ENCODE results near the gene VCAM1.

VCAM1 gene

GRCh38 chr1:100713626-100714025 is 5.9 kb upstream of the VCAM1 start:
- no peak overlapping the region for H3K9ac ChIP-seq
- no peak overlapping the region for H3K4me3 ChIP-seq (IDR thresholded peaks at IDR 0.05; ENCODE audit: insufficient read depth, low read depth, low read length)
- no peak overlapping the region for H2AFZ ChIP-seq (ENCODE audit: low read depth)
- H3K79me2 ChIP-seq (ENCODE audit: insufficient read depth, low read depth), result no peaks in the 10 kb centered on the region
- H3K4me2 ChIP-seq, result no peak overlapping the region
- H4K20me1 ChIP-seq (ENCODE audit: insufficient read depth), result no peaks in the 10 kb centered on the region
- no peak overlapping the region for H3K27ac ChIP-seq
- H3K4me1 ChIP-seq (ENCODE audit: low read depth, poor library complexity, severe bottlenecking), result no peaks in the 10 kb centered on the region
- no peak for TF ChIP-seq CTCF (conservative IDR thresholded peaks at IDR 0.05; ENCODE audit: low read depth, low read length)
- no peaks in the 10 kb centered on the region for H3K27me3 ChIP-seq (ENCODE audit: insufficient read depth, low read depth)
- no peaks in the 10 kb centered on the region for H3K36me3 ChIP-seq (ENCODE audit: insufficient read depth)

GRCh38 chr1:100714599-100714998 is 4.9 kb upstream of the VCAM1 start:
- H4K20me1 ChIP-seq (ENCODE audit: insufficient read depth), result no peaks in the 10 kb centered on the region
- H3K4me2 ChIP-seq, result no peak overlapping the region
- no peaks in the 10 kb centered on the region for H3K4me1 ChIP-seq (ENCODE audit: low read depth, poor library complexity, severe bottlenecking)
- TF ChIP-seq CTCF (conservative IDR thresholded peaks at IDR 0.05; ENCODE audit: low read depth, low read length), result no peak
- no peak overlapping the region for H3K4me3 ChIP-seq (IDR thresholded peaks at IDR 0.05; ENCODE audit: insufficient read depth, low read depth, low read length)
- no peaks in the 10 kb centered on the region for H3K79me2 ChIP-seq (ENCODE audit: insufficient read depth, low read depth)
- H3K27me3 ChIP-seq (ENCODE audit: insufficient read depth, low read depth), result no peaks in the 10 kb centered on the region
- H3K36me3 ChIP-seq (ENCODE audit: insufficient read depth), result no peaks in the 10 kb centered on the region
- no peak overlapping the region for H2AFZ ChIP-seq (ENCODE audit: low read depth)
- H3K27ac ChIP-seq, result no peak overlapping the region
- no peak overlapping the region for H3K9ac ChIP-seq

GRCh38 chr1:100717218-100717617 is 2.3 kb upstream of the VCAM1 start:
- H3K4me3 ChIP-seq (IDR thresholded peaks at IDR 0.05; ENCODE audit: insufficient read depth, low read depth, low read length), result no peak overlapping the region
- no peaks in the 10 kb centered on the region for H3K79me2 ChIP-seq (ENCODE audit: insufficient read depth, low read depth)
- H3K4me1 ChIP-seq (ENCODE audit: low read depth, poor library complexity, severe bottlenecking), result no peaks in the 10 kb centered on the region
- TF ChIP-seq CTCF (conservative IDR thresholded peaks at IDR 0.05; ENCODE audit: low read depth, low read length), result no peak
- no peak overlapping the region for H3K9ac ChIP-seq
- no peaks in the 10 kb centered on the region for H3K27me3 ChIP-seq (ENCODE audit: insufficient read depth, low read depth)
- no peaks in the 10 kb centered on the region for H4K20me1 ChIP-seq (ENCODE audit: insufficient read depth)
- no peaks in the 10 kb centered on the region for H3K36me3 ChIP-seq (ENCODE audit: insufficient read depth)
- no peak overlapping the region for H2AFZ ChIP-seq (ENCODE audit: low read depth)
- H3K27ac ChIP-seq, result no peak overlapping the region
- H3K4me2 ChIP-seq, result no peak overlapping the region

- H2AFZ ChIP-seq (ENCODE audit: low read depth), result no peak overlapping the region
- no peaks in the 10 kb centered on the region for H4K20me1 ChIP-seq (ENCODE audit: insufficient read depth)
- H3K4me3 ChIP-seq (IDR thresholded peaks at IDR 0.05; ENCODE audit: insufficient read depth, low read depth, low read length), result no peak overlapping the region
- H3K27me3 ChIP-seq (ENCODE audit: insufficient read depth, low read depth), result no peaks in the 10 kb centered on the region
- H3K79me2 ChIP-seq (ENCODE audit: insufficient read depth, low read depth), result no peaks in the 10 kb centered on the region
- no peak overlapping the region for H3K27ac ChIP-seq
- H3K4me2 ChIP-seq, result no peak overlapping the region
- TF ChIP-seq CTCF (conservative IDR thresholded peaks at IDR 0.05; ENCODE audit: low read depth, low read length), result no peak
- no peaks in the 10 kb centered on the region for H3K36me3 ChIP-seq (ENCODE audit: insufficient read depth)
- no peaks in the 10 kb centered on the region for H3K4me1 ChIP-seq (ENCODE audit: low read depth, poor library complexity, severe bottlenecking)
- H3K9ac ChIP-seq, result no peak overlapping the region
Measured at GRCh38 chr1:100718581-100718980, 961 bp upstream of the VCAM1 start.

GRCh38 chr1:100720101-100720500 is 559 bp downstream of the VCAM1 start:
- no peak overlapping the region for H2AFZ ChIP-seq (ENCODE audit: low read depth)
- H3K4me2 ChIP-seq, result no peak overlapping the region
- no peaks in the 10 kb centered on the region for H3K27me3 ChIP-seq (ENCODE audit: insufficient read depth, low read depth)
- no peak for TF ChIP-seq CTCF (conservative IDR thresholded peaks at IDR 0.05; ENCODE audit: low read depth, low read length)
- no peaks in the 10 kb centered on the region for H4K20me1 ChIP-seq (ENCODE audit: insufficient read depth)
- no peaks in the 10 kb centered on the region for H3K79me2 ChIP-seq (ENCODE audit: insufficient read depth, low read depth)
- no peak overlapping the region for H3K9ac ChIP-seq
- H3K4me1 ChIP-seq (ENCODE audit: low read depth, poor library complexity, severe bottlenecking), result no peaks in the 10 kb centered on the region
- no peak overlapping the region for H3K4me3 ChIP-seq (IDR thresholded peaks at IDR 0.05; ENCODE audit: insufficient read depth, low read depth, low read length)
- no peaks in the 10 kb centered on the region for H3K36me3 ChIP-seq (ENCODE audit: insufficient read depth)
- H3K27ac ChIP-seq, result no peak overlapping the region
